HG03469 (cell line): ENCODE data around the gene NTRK2.

ENCODE experiments used
- ATAC-seq: cut with Tn5 transposase; IDR thresholded peaks from one replicate; pipeline ENCODE4 v1.9.1; 2021; ENCODE audit warnings: mild to moderate bottlenecking, moderate library complexity, moderate number of reproducible peaks; ENCODE audit not compliant: unreplicated experiment

NTRK2 gene

GRCh38 chr9:84845956-84846900 lies 176.7 kb downstream of the NTRK2 start:
- ATAC-seq, result no peak

- ATAC-seq, result no peak
These were observed 177.4 kb downstream of the NTRK2 start for GRCh38 chr9:84846906-84847305.

- ATAC-seq, result no peak
These were observed 179.5 kb downstream of the NTRK2 start for GRCh38 chr9:84849049-84849448.

- ATAC-seq, result no peak
These were observed 181.4 kb downstream of the NTRK2 start for GRCh38 chr9:84850830-84851392.

GRCh38 chr9:84851935-84852585 lies 182.5 kb downstream of the NTRK2 start:
- ATAC-seq, result no peak

- no peak for ATAC-seq
These were observed 183.2 kb downstream of the NTRK2 start for GRCh38 chr9:84852617-84853301.

GRCh38 chr9:84856181-84856632 lies 186.7 kb downstream of the NTRK2 start:
- no peak for ATAC-seq

GRCh38 chr9:84857211-84857610 lies 187.7 kb downstream of the NTRK2 start:
- no peak for ATAC-seq

- no peak for ATAC-seq
These were observed 188.8 kb downstream of the NTRK2 start for GRCh38 chr9:84858364-84858763.

GRCh38 chr9:84860249-84861115 lies 191.0 kb downstream of the NTRK2 start:
- ATAC-seq, result no peak

GRCh38 chr9:84861455-84861854 lies 191.9 kb downstream of the NTRK2 start:
- ATAC-seq, result no peak

- ATAC-seq, result no peak
These were observed 192.8 kb downstream of the NTRK2 start for GRCh38 chr9:84862308-84862707.

- ATAC-seq, result no peak
These were observed 193.3 kb downstream of the NTRK2 start for GRCh38 chr9:84862810-84863287.

- ATAC-seq, result no peak
These were observed 193.8 kb downstream of the NTRK2 start for GRCh38 chr9:84863372-84863771.

- no peak for ATAC-seq
These were observed 197.1 kb downstream of the NTRK2 start for GRCh38 chr9:84866396-84867175.

GRCh38 chr9:84867186-84867585 lies 197.7 kb downstream of the NTRK2 start:
- ATAC-seq, result no peak

GRCh38 chr9:84869091-84869490 lies 199.6 kb downstream of the NTRK2 start:
- no peak for ATAC-seq

- ATAC-seq, result no peak
These were observed 202.5 kb downstream of the NTRK2 start for GRCh38 chr9:84871983-84872382.

GRCh38 chr9:84874022-84874421 lies 204.5 kb downstream of the NTRK2 start:
- no peak for ATAC-seq
